Measurements from ENCODE around the gene PARD6B. TPM values are rescaled to one million over a fixed set of nuclear protein-coding genes. Genes with fewer than 3 reads are reported as not detected.

PARD6B gene, protein sequence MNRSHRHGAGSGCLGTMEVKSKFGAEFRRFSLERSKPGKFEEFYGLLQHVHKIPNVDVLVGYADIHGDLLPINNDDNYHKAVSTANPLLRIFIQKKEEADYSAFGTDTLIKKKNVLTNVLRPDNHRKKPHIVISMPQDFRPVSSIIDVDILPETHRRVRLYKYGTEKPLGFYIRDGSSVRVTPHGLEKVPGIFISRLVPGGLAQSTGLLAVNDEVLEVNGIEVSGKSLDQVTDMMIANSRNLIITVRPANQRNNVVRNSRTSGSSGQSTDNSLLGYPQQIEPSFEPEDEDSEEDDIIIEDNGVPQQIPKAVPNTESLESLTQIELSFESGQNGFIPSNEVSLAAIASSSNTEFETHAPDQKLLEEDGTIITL
- total RNA-seq = 0.18 and 0.32 TPM in 2 replicates

DNA sequence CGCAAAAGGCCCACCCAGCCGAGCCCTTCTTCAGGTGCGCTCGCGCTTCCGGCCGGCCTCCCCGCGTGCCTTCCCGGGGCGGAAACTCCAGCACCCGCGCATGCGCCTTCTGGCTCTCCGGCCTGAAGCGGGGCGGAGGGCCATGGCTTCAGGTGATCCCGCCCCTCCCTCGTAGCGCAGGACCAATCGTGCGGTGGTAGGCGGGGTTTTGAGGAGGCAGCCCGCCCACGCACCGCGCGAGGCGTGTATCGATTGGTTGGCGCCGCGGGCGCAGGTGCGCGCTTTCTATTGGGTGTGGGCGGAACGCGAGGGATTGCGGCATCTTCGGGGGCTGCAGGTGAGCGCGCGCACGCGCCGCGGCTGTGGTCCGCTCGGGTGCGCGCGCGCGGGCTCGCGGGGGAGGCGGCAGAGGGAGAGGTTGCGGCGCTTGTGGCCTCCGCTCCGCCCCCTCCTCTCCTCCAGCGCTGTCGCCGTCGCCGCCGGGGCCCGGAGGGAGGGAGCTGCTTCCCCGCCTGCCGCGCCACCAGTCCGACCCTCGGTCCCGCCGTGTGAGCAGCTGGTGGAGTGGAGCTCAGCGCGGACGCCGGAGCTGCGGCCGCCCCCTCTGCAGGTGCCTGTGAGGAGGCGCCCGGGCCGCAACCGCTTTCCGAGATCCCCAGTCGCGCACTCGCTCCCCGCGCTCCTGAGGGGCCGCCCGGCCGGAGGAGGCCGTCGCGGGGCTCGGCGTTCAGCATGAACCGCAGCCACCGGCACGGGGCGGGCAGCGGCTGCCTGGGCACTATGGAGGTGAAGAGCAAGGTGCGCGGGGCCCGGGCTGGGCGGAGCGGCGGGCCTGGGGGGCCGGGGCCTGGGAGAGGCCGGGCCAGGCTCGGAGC lies at the start of gene PARD6B:
Gene PARD6B, plus strand, starts transcription at position 526 of the 875 bp plus-strand sequence. Its CDS starts 207 bp downstream, at position 733.

DNA sequence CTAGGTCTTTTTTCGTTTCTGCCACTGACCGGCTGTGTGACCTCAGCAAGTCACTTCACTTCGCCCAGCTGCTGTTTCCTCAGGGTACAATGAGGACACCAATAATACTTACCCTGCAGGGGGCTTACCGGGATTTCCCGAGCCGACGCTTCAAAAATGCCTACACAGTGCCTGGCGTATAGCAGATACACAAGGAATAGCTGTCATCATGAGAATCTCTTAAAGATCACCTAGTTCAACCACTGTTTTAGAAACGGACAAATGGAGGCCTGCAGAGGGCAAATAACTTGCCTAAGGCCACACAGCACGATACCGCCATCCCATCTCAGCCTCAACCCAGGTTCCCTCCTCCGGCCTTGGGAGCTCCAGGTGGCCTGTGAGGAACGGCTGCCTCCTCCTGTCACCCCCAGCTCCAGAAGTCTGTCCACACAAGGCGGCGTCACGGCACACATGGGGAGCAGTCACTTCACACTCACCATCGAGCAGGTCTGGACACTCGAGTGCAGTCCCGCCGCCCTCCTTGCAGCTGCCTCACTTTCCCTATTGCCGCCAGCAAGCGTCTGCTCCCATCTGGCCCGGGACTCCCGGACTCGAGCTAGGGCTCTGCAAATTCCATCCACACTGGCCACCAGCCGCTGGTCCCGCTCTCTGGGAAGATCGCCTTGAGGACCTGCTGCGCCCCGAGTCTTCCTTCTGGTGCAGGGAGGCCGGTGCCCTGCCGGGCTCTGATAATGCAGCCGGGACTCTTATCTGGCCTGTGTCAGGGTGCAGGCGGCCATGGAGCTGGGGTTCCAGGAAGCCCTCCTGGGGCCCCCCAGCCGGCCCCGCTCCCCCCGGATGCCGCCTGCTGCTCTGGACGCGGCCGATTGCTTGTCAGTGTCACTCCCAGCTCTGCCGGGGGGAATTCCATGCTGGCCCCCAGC lies 40.5 kb upstream of the PARD6B start, which contains the start of gene RIPOR3:
Gene RIPOR3, minus strand, starts transcription at position 893 of the 923 bp plus-strand sequence. Its CDS starts 414 bp downstream, at position 479.

DNA sequence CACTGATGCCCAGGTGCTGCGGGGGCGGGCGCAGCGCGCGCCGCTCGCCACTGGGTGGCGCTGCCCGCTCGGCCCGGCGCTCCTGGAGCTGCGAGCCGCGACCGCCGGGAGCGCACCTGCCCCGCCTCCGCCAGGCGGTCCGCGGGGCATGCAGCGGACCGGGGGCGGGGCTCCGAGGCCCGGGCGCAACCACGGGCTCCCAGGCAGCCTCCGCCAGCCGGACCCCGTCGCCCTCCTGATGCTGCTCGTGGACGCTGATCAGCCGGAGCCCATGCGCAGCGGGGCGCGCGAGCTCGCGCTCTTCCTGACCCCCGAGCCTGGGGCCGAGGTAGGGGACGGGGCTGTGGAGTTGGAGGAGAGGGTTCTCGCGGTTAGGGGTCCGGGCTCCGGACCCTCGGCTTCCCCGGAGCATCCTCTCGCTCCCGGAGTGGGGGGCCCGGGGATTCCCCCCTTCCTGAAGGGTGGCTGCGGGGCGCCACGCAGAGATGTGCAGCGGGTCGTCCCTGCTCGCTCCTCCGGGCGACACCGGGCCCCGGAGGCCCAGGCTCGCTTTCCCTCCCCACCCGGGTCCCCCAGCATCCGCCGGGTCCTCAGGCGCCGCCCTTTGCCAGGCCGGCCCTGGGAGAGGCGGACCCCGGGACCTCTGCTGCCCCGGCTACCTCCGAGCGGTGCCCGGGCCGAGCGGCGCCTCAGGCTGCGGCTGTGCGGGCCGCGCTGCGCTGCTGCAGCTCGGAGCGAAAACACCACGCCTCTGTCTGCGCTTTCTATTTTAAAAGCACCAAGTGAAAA lies 63.7 kb downstream of the PARD6B start, which contains the start of gene BCAS4:
Gene BCAS4, plus strand, starts transcription at position 216 of the 789 bp plus-strand sequence. Its CDS starts 23 bp downstream, at position 239.

Other genes starting within 250 kb of the PARD6B start
- 32.2 and 35.9 TPM in 2 replicates for gene PTPN1, start 221.2 kb upstream of the PARD6B start, total RNA-seq
- 2.5 and 4.2 TPM in 2 replicates for gene RIPOR3, start 40.0 kb upstream of the PARD6B start, total RNA-seq
- 5.8 and 12.5 TPM in 2 replicates for gene BCAS4, start 63.5 kb downstream of the PARD6B start, total RNA-seq
- 16.2 and 19.3 TPM in 2 replicates for gene ADNP, start 199.9 kb downstream of the PARD6B start, total RNA-seq
- 50.5 and 66.8 TPM in 2 replicates for gene DPM1, start 227.0 kb downstream of the PARD6B start, total RNA-seq
- gene MOCS3, start 227.2 kb downstream of the PARD6B start, total RNA-seq = 4.5 and 7.6 TPM in 2 replicates

All from cardiac atrium fibroblast (primary cell).